HG02642 (cell line): Measurements from ENCODE around the gene GADL1.

Experiments used
- ATAC-seq: cut with Tn5 transposase; IDR thresholded peaks from one replicate; pipeline ENCODE4 v1.9.1; 2021; ENCODE audit warnings: mild to moderate bottlenecking; ENCODE audit not compliant: unreplicated experiment, poor library complexity

GADL1 gene

DNA sequence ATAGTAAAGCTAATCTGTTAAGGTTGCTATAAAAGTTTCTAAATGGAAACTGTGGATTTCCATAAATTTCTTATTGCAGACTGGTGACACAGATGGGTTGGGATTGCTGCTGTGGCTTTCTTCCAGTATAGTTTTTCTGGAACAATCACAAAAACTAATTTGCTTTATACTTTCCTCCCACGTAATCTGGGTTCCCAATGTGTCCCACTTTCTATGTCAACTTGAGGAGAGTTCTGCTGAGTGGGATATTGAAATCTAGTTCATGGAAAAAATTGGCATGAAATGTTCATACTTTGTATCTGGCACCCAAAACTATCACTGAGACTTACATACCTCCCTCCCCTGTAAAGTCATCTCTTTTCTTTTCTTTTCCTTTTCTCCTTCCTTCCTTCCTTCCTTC lies 161.3 kb downstream of the GADL1 start:
- ATAC-seq, result no peak

GRCh38 chr3:30730967-30731366 lies 163.5 kb downstream of the GADL1 start:
- ATAC-seq, result no peak

GRCh38 chr3:30729936-30730335 lies 164.5 kb downstream of the GADL1 start:
- ATAC-seq, result no peak

DNA sequence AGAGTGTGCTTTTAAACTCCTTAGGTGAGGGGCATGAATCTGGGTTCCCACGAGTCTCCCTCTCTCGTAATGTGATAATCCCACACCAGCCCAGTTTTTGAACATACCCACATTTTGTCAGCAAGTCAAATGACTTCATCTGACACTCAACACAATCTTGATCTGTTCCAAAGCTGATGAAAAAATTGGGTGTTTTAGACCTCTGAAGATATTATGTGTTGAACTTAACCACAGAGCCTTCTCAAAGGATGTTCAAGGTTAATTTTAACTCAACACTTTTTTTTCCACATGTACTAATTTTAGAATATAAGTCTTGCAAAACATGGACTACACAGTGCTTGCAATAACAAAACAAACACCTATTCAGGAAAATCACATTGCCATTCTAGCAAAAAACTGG lies 164.9 kb downstream of the GADL1 start:
- ATAC-seq, result no peak

DNA sequence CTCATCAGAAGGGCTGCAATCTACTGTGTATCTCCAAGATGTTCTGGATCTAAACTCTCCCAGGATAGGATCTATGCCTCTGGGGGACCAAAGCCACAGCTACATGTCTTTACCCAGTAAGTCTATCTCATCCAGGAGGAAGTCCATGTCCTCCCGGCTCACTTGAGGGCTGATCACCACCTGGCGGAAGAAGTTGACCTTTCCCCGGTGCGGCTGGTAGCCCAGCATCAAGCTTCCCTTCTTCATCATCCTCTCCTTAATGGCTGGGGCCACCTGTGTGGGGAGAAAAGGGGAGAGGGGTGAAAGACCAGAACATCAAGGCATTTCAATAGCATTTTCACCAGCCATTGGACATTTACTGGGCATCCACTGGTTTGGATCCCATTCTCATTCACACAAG lies 166.3 kb downstream of the GADL1 start:
- ATAC-seq, result no peak

DNA sequence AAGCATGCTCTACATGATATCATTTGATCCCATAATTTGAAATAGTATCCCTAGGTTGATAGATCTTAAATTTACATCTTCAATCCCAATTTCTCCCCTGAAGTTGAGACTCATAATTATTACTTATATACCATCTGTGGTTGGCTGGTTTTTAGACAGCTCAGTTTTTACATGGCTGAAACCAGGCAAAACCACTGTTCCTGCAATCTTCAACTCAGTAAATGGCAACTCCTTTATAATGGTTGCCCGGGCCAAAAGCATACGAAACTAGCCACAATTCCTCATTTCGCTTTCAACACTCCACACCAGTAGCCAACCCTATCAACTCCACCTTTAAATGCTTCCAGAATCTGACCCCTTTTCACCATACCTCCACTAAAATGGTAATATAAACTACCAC lies 169.6 kb downstream of the GADL1 start:
- ATAC-seq, result no peak

DNA sequence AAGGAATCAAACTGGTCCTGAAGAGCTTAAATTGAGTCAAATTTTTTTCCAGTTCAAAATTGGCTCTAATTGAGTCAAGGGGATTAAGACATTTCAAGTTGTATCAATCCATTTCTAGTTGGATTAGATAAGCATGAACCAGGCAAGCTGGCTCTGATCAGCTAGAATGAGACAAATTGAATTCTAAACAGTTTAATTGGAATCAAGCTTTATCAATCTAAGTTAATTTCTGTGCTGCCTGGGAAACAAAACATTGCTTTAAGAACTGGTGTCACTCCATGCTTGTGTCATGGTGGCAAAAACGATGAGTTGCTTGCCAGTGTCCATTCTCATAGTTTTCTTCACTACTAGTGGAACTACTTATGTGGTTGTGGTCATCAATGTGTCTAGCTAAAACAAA lies 171.2 kb downstream of the GADL1 start:
- ATAC-seq, result no peak

- ATAC-seq, result no peak
These were observed 173.2 kb downstream of the GADL1 start for GRCh38 chr3:30721314-30721634.

DNA sequence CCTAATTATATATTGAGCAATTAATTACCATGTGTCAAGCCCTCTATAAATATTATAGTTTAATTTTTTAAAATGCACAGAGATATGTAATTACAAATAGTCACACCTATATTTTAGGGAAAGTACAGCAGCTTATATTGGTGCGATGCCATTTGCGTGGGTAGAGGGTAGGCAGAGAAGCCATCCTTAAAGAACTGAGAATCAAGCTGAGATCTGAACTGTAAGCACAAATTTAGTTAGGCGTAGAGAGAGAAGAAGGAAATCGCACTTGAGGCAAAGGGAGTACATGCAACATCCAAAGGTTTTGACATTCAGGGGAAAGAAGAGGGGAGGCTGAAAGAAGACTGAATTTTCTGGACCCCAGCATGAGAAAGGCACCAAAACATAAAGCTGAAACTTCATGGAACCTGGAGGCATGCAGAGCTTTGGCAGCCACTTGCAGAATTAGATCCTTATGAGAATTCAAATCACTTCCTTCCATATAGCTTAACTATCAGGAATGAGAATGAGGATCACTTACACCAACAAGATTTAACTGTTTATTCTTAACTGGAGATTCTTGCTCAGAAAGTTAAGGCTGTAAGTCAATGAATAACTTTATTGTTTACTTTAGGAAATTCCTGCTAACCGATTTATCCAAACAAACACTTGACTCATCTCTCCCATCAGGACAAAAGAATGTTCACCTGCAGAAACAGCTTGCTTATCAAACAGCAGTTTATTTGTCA lies 173.7 kb downstream of the GADL1 start:
- no peak for ATAC-seq

GRCh38 chr3:30719536-30719935 lies 174.9 kb downstream of the GADL1 start:
- ATAC-seq, result no peak

DNA sequence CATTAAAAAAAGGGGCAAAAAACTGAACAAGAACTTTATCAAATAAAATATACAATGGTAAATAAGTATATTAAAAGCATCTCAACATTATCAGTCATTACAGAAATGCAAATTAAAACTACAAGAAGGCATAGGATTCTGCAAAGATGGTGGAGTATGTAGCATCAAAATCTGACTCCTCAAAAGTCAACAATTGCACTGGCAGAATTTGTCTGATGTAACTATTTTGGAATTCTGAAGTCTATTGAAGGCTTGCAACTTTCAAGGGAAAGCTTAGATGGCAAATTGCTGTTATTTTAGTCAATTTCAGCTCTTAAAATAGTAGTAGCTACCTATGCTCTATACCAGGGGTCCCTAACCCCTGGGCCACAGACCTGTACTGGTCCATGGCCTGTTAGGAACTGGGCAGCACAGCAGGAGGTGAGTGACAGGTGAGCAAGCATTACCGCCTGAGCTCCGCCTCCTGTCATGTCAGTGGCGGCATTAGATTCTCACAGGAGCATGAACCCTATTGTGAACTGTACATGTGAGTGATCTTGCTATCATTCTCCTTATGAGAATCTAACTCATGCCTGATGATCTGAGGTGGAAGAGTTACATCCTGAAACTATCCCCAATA lies 180.5 kb downstream of the GADL1 start:
- ATAC-seq, result no peak

DNA sequence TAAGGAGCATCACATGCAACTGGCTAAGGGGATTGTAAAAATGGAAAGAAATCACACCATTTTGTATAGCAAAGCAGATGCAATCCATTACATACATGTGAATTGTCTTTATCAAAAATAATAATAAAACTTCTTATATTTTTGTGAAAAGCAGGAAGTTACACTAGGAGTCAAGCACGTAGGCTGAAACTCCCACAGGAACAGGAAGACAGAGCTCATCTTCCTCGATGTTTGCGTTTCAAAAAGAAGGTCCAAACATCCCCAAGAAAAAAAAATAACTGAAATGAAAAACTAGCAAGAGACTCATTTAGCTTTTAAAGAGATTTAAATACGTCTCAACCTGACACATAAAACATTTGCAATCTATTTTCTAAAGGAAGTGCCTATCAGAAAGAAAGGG lies 181.5 kb downstream of the GADL1 start:
- ATAC-seq, result no peak

GRCh38 chr3:30711867-30712266 lies 182.6 kb downstream of the GADL1 start:
- ATAC-seq, result no peak

GRCh38 chr3:30711151-30711550 lies 183.3 kb downstream of the GADL1 start:
- no peak for ATAC-seq

- no peak for ATAC-seq
These were observed 184.4 kb downstream of the GADL1 start for GRCh38 chr3:30710017-30710416.

DNA sequence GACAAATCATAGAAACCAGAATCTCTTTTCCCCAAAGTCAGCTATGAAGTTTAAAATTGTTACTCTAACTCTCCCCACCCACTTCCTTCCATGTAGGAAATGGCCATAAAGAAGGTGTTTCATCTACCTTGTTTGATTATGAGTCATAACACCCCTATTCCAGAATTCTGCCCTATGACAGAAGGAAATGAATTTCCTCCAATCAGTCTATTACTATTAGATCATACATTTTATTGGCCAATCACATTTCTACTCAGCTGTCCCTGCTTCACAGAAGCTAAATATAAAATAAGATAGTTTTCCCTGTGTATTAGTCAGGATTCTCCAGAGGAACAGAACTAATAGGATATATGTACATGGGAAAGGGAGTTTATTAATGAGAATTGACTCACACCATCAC lies 186.0 kb downstream of the GADL1 start:
- no peak for ATAC-seq

DNA sequence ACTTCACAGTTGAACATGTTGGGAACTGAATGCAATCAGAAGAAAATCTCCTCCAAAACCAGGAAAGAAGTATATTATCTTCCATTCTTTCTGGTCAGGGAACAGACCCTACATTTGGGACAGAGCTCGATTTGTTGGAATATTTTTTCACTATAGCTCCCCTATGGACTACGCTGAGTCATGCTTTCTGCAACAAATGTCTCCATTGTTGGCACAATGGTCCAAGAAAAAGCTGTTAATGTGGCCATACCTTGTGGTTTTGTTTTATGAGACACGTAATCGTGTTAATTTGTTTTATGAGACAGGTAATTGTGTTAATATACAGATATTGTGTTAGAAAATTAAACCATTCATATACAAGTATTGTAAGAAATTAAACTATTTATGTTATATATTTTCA lies 186.6 kb downstream of the GADL1 start:
- ATAC-seq, result no peak

- ATAC-seq, result no peak
These were observed 189.2 kb downstream of the GADL1 start for GRCh38 chr3:30704931-30705890.

GRCh38 chr3:30702828-30703397 lies 191.5 kb downstream of the GADL1 start:
- ATAC-seq, result no peak

- no peak for ATAC-seq
These were observed 192.2 kb downstream of the GADL1 start for GRCh38 chr3:30702038-30702827.
